Measurements from ENCODE around the gene CD48.
"Not testable (repeated sequence)": the region's sequence is repeated elsewhere in the genome, so short reads cannot be mapped to it uniquely, and the experiment has no call there.

Gene CD48

GRCh38 chr1:160741612-160742348 lies 30.2 kb upstream of the CD48 start:
- WGBS, 2 experiments, result 91 to 95% methylated on average over 5 of the region's 5 CpGs
- Histone ChIP-seq H3K27me3 (ENCODE audit: control insufficient read depth, insufficient read depth, low read length, poor library complexity, severe bottlenecking) (no peaks in the 10 kb centered on the region), H3K4me1 (ENCODE audit: control insufficient read depth, insufficient read depth, low read length) (no peaks in the 10 kb centered on the region), H3K9me3 (ENCODE audit: control insufficient read depth, low read length) (no peaks in the 10 kb centered on the region), H3K27ac (ENCODE audit: insufficient read depth, low read depth, low read length, poor library complexity, severe bottlenecking) (no peak overlapping the region), H3K36me3 (ENCODE audit: control insufficient read depth, insufficient read depth, low read length) (no peaks in the 10 kb centered on the region), H3K4me3 (ENCODE audit: insufficient read depth, low read depth, low read length) (no peak overlapping the region)

DNA sequence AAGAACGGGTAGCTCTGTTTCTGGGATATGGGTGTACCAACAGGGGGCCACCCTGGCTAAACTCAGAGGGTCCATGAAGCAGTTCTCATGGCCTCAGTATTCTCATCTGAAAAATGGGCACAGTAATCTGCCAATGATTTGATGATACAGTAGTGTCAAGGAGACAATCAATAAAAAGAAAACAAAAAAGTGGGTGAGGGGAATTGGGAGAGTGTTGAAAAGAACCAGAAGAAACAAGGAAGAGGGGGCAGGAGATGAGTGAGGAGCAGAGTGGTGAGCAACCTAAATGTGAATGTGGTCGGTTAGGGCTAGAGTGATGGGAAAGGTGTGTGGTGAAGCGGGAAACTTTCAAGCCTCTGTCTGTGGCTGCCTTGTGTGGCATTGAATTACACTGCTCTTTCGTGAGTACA lies 29.5 kb upstream of the CD48 start:
- Histone ChIP-seq H3K27me3 (ENCODE audit: control insufficient read depth, insufficient read depth, low read length, poor library complexity, severe bottlenecking) (no peaks in the 10 kb centered on the region), H3K27ac (ENCODE audit: insufficient read depth, low read depth, low read length, poor library complexity, severe bottlenecking) (no peak overlapping the region), H3K4me1 (ENCODE audit: control insufficient read depth, insufficient read depth, low read length) (no peaks in the 10 kb centered on the region), H3K4me3 (ENCODE audit: insufficient read depth, low read depth, low read length) (no peak overlapping the region), H3K9me3 (ENCODE audit: control insufficient read depth, low read length) (no peaks in the 10 kb centered on the region), H3K36me3 (ENCODE audit: control insufficient read depth, insufficient read depth, low read length) (no peaks in the 10 kb centered on the region)
- WGBS, 2 experiments, result 92 to 93% methylated on average over 4 of the region's 4 CpGs

GRCh38 chr1:160740133-160740688 lies 28.6 kb upstream of the CD48 start:
- H3K4me3 ChIP-seq (ENCODE audit: insufficient read depth, low read depth, low read length), result no peak overlapping the region
- H3K36me3 ChIP-seq (ENCODE audit: control insufficient read depth, insufficient read depth, low read length), result no peaks in the 10 kb centered on the region
- no peak overlapping the region for H3K27ac ChIP-seq (ENCODE audit: insufficient read depth, low read depth, low read length, poor library complexity, severe bottlenecking)
- H3K27me3 ChIP-seq (ENCODE audit: control insufficient read depth, insufficient read depth, low read length, poor library complexity, severe bottlenecking), result no peaks in the 10 kb centered on the region
- no peaks in the 10 kb centered on the region for H3K4me1 ChIP-seq (ENCODE audit: control insufficient read depth, insufficient read depth, low read length)
- no peaks in the 10 kb centered on the region for H3K9me3 ChIP-seq (ENCODE audit: control insufficient read depth, low read length)
- 94 to 98% methylated on average over 5 of the region's 5 CpGs for WGBS, 2 experiments

DNA sequence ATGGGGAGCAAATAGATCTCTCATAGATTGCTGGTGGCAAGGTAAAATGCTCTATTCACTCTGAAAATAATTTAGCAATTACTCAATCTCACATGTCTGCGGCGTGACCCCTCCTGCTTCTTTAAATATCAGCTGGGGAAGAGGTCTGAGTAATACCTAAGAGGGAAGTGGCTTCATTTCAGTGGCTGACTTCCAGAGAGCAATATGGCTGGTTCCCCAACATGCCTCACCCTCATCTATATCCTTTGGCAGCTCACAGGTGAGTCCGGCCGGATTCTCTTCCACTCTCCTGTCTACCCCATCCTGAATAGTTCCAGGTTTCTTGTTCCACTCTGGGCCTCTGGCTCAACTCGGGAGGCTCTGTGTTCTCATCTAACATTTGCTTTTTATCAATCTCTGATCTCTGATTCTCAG lies 27.5 kb upstream of the CD48 start, which contains the start of gene SLAMF7:
Gene SLAMF7 (plus strand): TSS at position 150 of the 414 bp plus-strand sequence. CDS start 55 bp downstream, at position 205.
- H3K36me3 ChIP-seq (ENCODE audit: control insufficient read depth, insufficient read depth, low read length), result no peaks in the 10 kb centered on the region
- H3K27me3 ChIP-seq (ENCODE audit: control insufficient read depth, insufficient read depth, low read length, poor library complexity, severe bottlenecking), result no peaks in the 10 kb centered on the region
- no peak within 1 kb of the TSS for H3K27ac ChIP-seq (ENCODE audit: insufficient read depth, low read depth, low read length, poor library complexity, severe bottlenecking)
- no peaks in the 10 kb centered on the region for H3K4me1 ChIP-seq (ENCODE audit: control insufficient read depth, insufficient read depth, low read length)
- no peaks in the 10 kb centered on the region for H3K9me3 ChIP-seq (ENCODE audit: control insufficient read depth, low read length)
- 93 to 95% methylated on average over 5 of the region's 5 CpGs for WGBS, 2 experiments
- H3K4me3 ChIP-seq (ENCODE audit: insufficient read depth, low read depth, low read length), result no peak within 1 kb of the TSS

DNA sequence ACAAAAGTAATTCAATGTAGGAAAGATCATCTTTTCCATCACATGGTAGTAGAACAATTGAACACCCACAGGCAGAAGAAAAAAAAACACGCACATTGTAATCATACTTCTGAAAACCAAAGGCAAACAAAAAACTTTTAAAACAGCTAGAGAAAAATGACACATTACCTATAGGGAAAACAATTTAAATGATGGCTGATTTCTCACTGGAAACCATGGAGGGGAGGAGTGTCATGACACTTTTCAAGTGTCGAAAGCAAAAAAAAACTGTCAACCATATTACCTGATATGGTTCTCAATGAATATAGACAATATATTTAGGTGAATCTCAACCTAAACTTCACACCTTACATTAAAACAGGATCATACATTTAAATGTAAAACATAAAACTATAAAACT lies 26.6 kb upstream of the CD48 start:
- WGBS, 2 experiments, result 88% methylated on average over 2 of the region's 2 CpGs; no CpG with 5 or more reads in 1 of the 2 experiments
- no peaks in the 10 kb centered on the region for H3K9me3 ChIP-seq (ENCODE audit: control insufficient read depth, low read length)
- H3K4me1 ChIP-seq (ENCODE audit: control insufficient read depth, insufficient read depth, low read length), result no peaks in the 10 kb centered on the region
- no peaks in the 10 kb centered on the region for H3K27me3 ChIP-seq (ENCODE audit: control insufficient read depth, insufficient read depth, low read length, poor library complexity, severe bottlenecking)
- H3K4me3 ChIP-seq (ENCODE audit: insufficient read depth, low read depth, low read length), result no peak overlapping the region
- no peak overlapping the region for H3K27ac ChIP-seq (ENCODE audit: insufficient read depth, low read depth, low read length, poor library complexity, severe bottlenecking)
- H3K36me3 ChIP-seq (ENCODE audit: control insufficient read depth, insufficient read depth, low read length), result no peaks in the 10 kb centered on the region

GRCh38 chr1:160734301-160734700 lies 22.7 kb upstream of the CD48 start:
- Histone ChIP-seq H3K4me1 (ENCODE audit: control insufficient read depth, insufficient read depth, low read length) (no peaks in the 10 kb centered on the region), H3K27ac (ENCODE audit: insufficient read depth, low read depth, low read length, poor library complexity, severe bottlenecking) (no peak overlapping the region), H3K4me3 (ENCODE audit: insufficient read depth, low read depth, low read length) (no peak overlapping the region), H3K27me3 (ENCODE audit: control insufficient read depth, insufficient read depth, low read length, poor library complexity, severe bottlenecking) (no peaks in the 10 kb centered on the region), H3K9me3 (ENCODE audit: control insufficient read depth, low read length) (no peaks in the 10 kb centered on the region), H3K36me3 (ENCODE audit: control insufficient read depth, insufficient read depth, low read length) (no peaks in the 10 kb centered on the region)

- Histone ChIP-seq H3K36me3 (ENCODE audit: control insufficient read depth, insufficient read depth, low read length) (no peaks in the 10 kb centered on the region), H3K27me3 (ENCODE audit: control insufficient read depth, insufficient read depth, low read length, poor library complexity, severe bottlenecking) (no peaks in the 10 kb centered on the region), H3K4me3 (ENCODE audit: insufficient read depth, low read depth, low read length) (no peak overlapping the region), H3K4me1 (ENCODE audit: control insufficient read depth, insufficient read depth, low read length) (no peaks in the 10 kb centered on the region), H3K9me3 (ENCODE audit: control insufficient read depth, low read length) (no peaks in the 10 kb centered on the region), H3K27ac (ENCODE audit: insufficient read depth, low read depth, low read length, poor library complexity, severe bottlenecking) (no peak overlapping the region)
Measured at GRCh38 chr1:160733898-160734297, 22.3 kb upstream of the CD48 start.

DNA sequence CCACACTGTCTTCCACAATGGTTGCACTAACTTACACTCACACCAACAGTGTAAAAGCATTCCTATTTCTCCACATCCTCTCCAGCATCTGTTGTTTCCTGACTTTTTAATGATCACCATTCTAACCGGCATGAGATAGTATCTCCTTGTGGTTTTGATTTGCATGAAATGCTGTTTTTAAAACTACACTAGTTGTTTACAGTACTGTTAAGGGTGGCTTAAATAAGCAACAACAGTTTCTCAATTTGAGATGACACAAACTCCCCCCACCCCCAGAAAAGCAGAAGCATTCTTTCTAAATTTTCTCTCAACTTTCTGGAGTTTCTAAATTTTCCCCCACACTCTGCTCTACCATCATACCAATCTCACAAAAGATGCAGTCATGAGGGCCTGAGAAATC lies 20.4 kb upstream of the CD48 start:
- no peaks in the 10 kb centered on the region for H3K9me3 ChIP-seq (ENCODE audit: control insufficient read depth, low read length)
- H3K4me3 ChIP-seq (ENCODE audit: insufficient read depth, low read depth, low read length), result no peak overlapping the region
- no peaks in the 10 kb centered on the region for H3K4me1 ChIP-seq (ENCODE audit: control insufficient read depth, insufficient read depth, low read length)
- no peaks in the 10 kb centered on the region for H3K36me3 ChIP-seq (ENCODE audit: control insufficient read depth, insufficient read depth, low read length)
- WGBS, 2 experiments, result 90% methylated on average over 1 of the region's 1 CpG; no CpG with 5 or more reads in 1 of the 2 experiments
- H3K27me3 ChIP-seq (ENCODE audit: control insufficient read depth, insufficient read depth, low read length, poor library complexity, severe bottlenecking), result no peaks in the 10 kb centered on the region
- no peak overlapping the region for H3K27ac ChIP-seq (ENCODE audit: insufficient read depth, low read depth, low read length, poor library complexity, severe bottlenecking)

DNA sequence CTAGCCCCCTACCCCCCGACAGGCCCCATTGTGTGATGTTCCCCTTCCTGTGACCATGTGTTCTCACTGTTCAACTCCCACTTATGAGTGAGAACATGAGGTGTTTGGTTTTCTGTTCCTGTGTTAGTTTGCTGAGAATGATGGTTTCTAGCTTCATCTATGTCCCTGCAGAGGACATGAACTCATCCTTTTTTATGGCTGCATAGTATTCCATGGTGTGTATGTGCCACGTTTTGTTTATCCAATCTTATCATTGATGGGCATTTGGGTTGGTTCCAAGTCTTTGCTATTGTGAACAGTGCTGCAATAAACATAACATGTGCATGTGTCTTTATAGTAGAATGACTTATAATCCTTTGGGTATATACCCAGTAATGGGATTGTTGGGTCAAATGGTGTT lies 19.9 kb upstream of the CD48 start:
- H3K4me3 ChIP-seq (ENCODE audit: insufficient read depth, low read depth, low read length); H3K4me1 ChIP-seq (ENCODE audit: control insufficient read depth, insufficient read depth, low read length); H3K27ac ChIP-seq (ENCODE audit: insufficient read depth, low read depth, low read length, poor library complexity, severe bottlenecking); H3K27me3 ChIP-seq (ENCODE audit: control insufficient read depth, insufficient read depth, low read length, poor library complexity, severe bottlenecking); H3K9me3 ChIP-seq (ENCODE audit: control insufficient read depth, low read length); H3K36me3 ChIP-seq (ENCODE audit: control insufficient read depth, insufficient read depth, low read length): not testable (repeated sequence)
- 76 to 88% methylated on average over 1 of the region's 2 CpGs for WGBS, 2 experiments

DNA sequence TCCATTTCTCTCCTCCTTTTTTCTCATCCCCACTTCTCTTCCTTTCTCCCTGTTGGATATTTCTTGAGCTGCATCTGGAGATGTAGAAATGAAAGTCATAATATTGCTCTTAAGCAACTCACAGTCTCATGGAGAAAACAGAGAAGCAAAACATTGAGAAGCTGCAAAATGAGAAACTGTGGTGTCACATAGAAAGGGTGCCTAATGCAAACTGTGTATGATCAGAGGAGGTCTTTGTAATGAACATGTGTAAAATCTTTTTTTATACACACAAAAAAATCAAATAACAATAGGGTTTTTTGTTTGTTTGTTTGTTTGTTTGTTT lies 15.7 kb upstream of the CD48 start:
- H3K27ac ChIP-seq (ENCODE audit: insufficient read depth, low read depth, low read length, poor library complexity, severe bottlenecking), result no peak overlapping the region
- H3K36me3 ChIP-seq (ENCODE audit: control insufficient read depth, insufficient read depth, low read length), result no peaks in the 10 kb centered on the region

More for the DNA sequence above, 15.7 kb upstream of the CD48 start:
- H3K9me3 ChIP-seq (ENCODE audit: control insufficient read depth, low read length), result no peaks in the 10 kb centered on the region
- no peaks in the 10 kb centered on the region for H3K27me3 ChIP-seq (ENCODE audit: control insufficient read depth, insufficient read depth, low read length, poor library complexity, severe bottlenecking)
- no peak overlapping the region for H3K4me3 ChIP-seq (ENCODE audit: insufficient read depth, low read depth, low read length)
- peaks cover 11% of the 10 kb centered on the region for H3K4me1 ChIP-seq (ENCODE audit: control insufficient read depth, insufficient read depth, low read length)

All from ectodermal cell (in vitro differentiated cells).